C4-2B (cell line): ENCODE data around the gene OSTN.

Source experiments
- ZFX ChIP-seq: fragments of 450-650 bp; IDR thresholded peaks from 2 replicates; pipeline ENCODE4 v1.6.1; 2017
- TF ChIP-seq, protein P1 (sequence below): fragments of 450-650 bp; conservative IDR thresholded peaks from 2 replicates; pipeline ENCODE4 v1.5.1; 2017; ENCODE audit warnings: mild to moderate bottlenecking

- TF ChIP-seq, protein P1, sequence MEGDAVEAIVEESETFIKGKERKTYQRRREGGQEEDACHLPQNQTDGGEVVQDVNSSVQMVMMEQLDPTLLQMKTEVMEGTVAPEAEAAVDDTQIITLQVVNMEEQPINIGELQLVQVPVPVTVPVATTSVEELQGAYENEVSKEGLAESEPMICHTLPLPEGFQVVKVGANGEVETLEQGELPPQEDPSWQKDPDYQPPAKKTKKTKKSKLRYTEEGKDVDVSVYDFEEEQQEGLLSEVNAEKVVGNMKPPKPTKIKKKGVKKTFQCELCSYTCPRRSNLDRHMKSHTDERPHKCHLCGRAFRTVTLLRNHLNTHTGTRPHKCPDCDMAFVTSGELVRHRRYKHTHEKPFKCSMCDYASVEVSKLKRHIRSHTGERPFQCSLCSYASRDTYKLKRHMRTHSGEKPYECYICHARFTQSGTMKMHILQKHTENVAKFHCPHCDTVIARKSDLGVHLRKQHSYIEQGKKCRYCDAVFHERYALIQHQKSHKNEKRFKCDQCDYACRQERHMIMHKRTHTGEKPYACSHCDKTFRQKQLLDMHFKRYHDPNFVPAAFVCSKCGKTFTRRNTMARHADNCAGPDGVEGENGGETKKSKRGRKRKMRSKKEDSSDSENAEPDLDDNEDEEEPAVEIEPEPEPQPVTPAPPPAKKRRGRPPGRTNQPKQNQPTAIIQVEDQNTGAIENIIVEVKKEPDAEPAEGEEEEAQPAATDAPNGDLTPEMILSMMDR = no peak
- no peak for TF ChIP-seq ZFX
Measured at GRCh38 chr3:191154827-191155226, 44.2 kb upstream of the OSTN start.
